Measurements from ENCODE around the gene MYLIP. TPM values are rescaled to one million over a fixed set of nuclear protein-coding genes. Genes with fewer than 3 reads are reported as not detected.

MYLIP gene
- total RNA-seq, result 25.6 and 34.1 TPM in 2 replicates

GRCh38 chr6:16128759-16129622 lies at the start of gene MYLIP:
MYLIP (plus strand) TSS chr6:16129086; CDS start chr6:16129323, 237 bp downstream.

Other genes with a start within 250 kb of the MYLIP start
- 15.5 and 20.4 TPM in 2 replicates for gene GMPR, start 109.5 kb downstream of the MYLIP start, total RNA-seq